NCI-H128 (cell line): Measurements from ENCODE around the gene SART3.
A peak's percentile ranks its signal among the peaks of the same experiment; 100 is the strongest.
"Not testable (repeated sequence)": the region's sequence is repeated elsewhere in the genome, so short reads cannot be mapped to it uniquely, and the experiment has no call there.

ENCODE experiments used
- DNase-seq: peaks from one replicate; lab custom pipeline; 2025; ENCODE audit not compliant: unreplicated experiment; lab: John Stamatoyannopoulos, UW

Gene SART3

GRCh38 chr12:108563804-108564151, 2.8 kb upstream of the SART3 start:
- DNase-seq = no peak

DNA sequence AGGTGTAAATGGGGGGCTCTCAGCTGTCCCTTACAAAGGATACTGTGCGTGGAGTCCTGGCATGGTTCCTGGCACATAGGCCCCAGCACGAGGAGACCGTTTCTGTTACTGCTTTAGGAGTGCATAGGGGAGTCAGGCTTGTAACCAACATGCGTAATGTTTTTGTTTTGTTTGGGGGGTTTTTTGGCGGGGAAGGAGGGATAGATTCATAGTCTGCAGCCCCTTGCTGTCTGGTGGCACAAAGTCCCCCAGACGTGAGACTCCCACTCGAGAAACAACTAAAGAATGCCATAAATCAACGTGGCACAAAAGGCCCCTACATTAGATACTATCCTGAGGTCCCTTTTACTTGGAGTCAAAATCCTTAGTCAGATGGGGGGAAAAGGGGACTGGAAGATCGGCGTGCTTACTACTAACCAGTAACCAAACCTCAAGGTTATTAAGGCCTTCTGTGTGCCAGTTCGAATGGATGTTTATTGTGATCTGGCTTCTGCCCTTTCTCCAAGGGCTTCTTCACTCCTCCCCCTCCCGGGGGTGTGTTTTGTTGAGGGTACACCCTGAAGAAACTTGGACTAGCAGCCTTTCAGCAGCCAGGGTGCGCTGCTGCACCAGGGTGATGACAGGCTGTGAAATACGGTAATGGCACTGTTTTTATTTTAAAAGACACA, 2.3 kb upstream of the SART3 start:
- DNase-seq = peak; percentile 75

DNA sequence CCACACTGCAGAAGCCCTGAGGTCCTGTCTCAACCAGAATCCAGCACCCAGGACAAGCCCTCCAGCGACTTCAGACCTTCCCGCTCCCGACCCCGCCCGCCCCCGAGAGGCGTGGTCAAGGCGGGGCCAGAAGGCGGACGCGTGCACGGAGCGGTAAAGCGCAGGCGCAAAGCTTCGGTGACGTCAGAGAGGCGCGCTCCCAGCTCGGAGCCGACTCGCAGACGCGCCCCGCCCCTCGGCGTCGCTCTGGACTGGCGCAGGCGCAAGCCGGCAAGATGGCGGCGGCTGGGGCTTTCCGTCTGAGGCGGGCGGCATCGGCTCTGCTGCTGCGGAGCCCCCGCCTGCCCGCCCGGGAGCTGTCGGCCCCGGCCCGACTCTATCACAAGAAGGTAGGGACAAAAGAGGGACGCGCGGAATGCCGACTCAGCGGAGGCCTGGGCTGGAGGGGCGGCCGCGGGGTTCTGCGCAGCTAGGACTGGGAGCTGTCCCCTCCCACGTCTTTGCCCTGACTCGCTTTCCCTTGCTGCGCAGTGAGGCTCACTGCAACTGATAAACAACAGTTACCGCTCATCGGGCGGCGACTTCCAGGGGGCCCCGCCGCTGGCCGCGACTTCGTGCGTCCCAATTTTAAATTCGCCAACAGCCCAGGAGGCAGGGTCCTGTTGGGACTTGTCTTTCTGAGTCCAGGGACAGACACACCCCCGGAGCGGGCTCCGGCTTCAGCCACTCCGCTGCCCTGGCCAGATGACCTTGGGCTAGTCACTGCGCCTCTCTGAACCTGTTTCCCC, 1.6 kb upstream of the SART3 start, which contains the start of gene ISCU:
Gene ISCU (plus strand): TSS at position 249 of the 788 bp plus-strand sequence. CDS start 27 bp downstream, at position 276.
- peak; percentile 94 for DNase-seq

DNA sequence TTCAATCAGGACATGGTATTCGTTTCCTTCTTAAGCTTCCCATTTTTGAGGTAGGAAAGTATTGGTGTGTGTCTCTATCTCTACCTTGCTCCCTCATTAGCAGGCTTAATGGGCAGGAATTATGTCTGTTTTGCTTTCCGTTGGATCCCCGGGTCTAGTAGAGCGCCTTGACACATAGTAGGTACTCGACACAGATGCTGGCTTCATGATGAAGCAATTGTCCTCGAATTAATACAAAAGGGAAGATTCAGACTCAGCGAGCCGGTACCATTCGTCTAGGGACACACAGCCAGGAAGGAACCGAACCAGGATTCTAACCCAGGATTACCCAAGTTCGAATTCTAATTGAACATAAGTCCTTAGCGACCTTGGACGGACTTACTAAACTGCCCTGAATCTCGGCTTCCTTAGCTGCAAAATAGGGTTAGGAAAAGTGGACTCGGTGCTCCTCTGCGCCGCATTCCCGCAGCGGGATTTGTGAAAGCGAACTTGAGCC, 927 bp upstream of the SART3 start:
- no peak for DNase-seq

- no peak for DNase-seq
Measured at GRCh38 chr12:108560321-108560721, 652 bp downstream of the SART3 start.

DNA sequence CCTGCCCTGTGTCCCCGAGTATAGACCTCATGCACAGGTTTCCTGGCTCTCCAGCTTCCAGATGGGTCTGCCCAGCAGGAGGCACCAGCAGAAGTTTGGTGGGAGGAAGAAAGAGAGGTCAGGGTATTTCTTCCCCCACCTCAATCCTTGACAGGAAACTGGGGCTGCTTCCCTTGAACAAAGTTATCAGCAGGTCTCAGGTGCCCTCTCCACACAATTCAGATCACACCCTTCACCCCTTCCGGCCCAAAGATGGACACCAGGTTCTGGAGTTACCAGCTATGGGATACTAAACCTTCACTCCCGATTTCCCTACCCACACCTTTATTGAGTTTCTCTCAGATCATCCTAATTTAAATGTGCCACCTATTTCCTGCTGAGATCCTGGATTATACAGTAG, 1.2 kb downstream of the SART3 start:
- DNase-seq = no peak

- DNase-seq = no peak
Measured at GRCh38 chr12:108559007-108559655, 1.8 kb downstream of the SART3 start.

GRCh38 chr12:108555383-108555782, 5.6 kb downstream of the SART3 start:
- DNase-seq = not testable (repeated sequence)

DNA sequence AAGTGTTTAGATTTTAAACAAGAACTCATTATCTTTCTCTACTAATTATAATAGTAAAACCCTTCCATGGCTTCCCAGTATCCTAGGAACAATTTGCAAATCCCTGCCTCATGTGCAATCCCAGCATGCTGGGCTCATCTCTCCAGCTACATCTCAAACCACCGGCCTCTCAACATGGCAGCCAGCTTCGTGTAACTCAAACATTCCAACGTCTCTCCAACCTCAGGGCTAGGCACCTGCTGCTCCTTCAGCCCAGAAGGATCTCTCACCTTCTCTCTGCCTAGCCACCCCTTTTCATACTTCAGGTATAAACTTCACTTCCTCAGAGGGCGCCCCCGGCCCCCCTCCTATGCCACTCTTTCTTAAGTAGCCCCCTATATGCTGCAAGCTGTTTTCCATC, 7.2 kb downstream of the SART3 start:
- DNase-seq = no peak

DNA sequence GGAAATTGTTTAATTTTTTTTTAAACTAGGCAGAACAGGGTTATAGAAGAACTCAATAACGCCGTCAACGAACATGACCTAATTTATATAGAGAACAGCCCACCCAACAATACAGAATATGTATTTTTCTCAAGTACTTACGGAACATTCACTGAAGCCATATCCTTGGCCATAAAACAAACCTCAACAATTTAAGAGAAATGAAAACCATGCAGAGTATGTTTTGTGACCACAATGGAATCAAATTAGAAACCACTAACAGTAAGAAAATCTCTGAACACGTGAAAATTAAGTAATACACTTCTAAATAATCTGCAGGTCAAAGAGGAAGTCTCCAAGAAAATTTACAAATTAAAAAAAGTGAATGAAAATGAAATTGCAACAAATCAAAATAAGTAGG, 9.4 kb downstream of the SART3 start:
- no peak for DNase-seq

DNA sequence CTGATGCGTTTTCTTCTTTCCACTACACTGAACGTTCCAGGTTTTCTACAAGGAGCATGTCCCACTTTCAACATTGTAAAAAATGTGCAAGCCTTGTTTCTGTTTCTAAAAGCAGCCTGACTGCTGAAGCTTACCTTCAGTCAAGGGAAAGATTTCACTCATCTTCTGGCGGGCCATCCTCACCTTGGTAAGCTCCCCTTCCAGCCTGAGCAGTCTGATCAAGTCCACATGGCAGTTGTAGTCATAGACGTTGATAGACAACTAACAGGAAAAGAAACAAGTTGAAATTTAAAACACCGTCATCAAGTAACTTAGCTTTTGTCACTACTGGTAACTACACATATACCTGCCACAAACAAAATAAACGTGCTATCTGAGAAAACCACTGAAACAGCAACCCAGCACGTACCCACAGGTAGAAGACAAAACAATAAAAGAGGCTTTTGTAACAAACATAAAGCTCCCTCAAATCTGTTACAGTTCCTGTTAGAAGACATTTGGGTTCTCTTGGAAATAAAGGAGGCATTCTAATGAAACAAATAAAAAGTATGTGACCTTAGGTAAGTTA, 11.9 kb downstream of the SART3 start:
- no peak for DNase-seq

GRCh38 chr12:108547686-108548085, 13.3 kb downstream of the SART3 start:
- DNase-seq = no peak

- DNase-seq = no peak
Measured at GRCh38 chr12:108543652-108544051, 17.3 kb downstream of the SART3 start.

DNA sequence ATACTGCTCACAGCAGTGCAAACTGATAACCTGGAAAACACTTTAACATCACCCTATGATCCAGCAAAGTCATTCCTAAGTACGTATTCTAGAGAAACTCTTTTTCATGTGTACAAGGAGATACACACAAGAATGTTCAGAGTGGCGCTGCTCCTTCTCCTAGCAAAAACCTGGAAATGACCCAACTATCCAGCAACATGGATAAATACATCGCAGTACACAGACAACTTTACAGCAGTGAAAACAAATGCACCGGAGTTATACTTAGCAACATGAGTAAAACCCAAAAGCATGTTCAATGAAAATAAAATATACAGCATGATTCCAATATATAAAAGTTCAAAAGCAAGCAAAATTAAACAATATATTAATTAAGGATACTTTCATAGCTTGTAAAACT, 18.7 kb downstream of the SART3 start:
- DNase-seq = no peak

GRCh38 chr12:108538616-108539195, 22.3 kb downstream of the SART3 start:
- no peak for DNase-seq

DNA sequence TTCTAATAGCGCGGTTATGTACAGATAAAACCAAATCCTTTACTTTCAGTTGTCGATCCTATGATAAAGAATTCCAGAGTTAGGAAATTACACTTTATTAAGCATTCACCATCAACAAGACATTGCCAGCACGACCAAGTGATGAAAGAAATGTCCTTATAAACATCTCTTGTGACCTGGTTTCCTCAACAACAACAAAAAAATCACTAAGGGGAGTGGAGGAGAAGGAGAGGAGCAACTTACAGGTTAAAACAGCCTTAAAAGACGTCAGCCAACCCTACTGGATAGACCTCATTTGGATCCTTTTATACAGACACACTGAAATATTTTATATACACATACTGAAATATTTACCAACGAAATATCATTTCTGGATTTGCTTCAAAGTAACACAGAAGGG, 22.8 kb downstream of the SART3 start:
- DNase-seq = no peak

GRCh38 chr12:108531929-108532848, 28.8 kb downstream of the SART3 start:
- peak; percentile 67 for DNase-seq

- DNase-seq = no peak
Measured at GRCh38 chr12:108530161-108530560, 30.8 kb downstream of the SART3 start.

DNA sequence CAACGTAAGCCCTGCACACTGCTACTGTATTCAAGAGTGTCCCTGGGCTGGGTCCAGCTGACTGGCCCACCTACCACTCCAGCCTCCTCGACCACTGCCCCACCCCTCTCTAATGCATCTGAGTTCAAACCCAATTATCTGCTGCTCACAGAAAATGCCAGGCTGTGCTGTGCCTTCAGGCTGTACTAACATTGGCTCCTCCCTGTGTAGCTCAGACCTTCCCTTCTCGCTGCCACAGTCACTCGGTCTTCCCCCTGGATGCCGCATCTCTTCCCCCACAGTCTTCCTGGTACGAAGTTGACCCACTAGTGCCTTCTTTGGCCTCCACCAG, 33.8 kb downstream of the SART3 start:
- no peak for DNase-seq

DNA sequence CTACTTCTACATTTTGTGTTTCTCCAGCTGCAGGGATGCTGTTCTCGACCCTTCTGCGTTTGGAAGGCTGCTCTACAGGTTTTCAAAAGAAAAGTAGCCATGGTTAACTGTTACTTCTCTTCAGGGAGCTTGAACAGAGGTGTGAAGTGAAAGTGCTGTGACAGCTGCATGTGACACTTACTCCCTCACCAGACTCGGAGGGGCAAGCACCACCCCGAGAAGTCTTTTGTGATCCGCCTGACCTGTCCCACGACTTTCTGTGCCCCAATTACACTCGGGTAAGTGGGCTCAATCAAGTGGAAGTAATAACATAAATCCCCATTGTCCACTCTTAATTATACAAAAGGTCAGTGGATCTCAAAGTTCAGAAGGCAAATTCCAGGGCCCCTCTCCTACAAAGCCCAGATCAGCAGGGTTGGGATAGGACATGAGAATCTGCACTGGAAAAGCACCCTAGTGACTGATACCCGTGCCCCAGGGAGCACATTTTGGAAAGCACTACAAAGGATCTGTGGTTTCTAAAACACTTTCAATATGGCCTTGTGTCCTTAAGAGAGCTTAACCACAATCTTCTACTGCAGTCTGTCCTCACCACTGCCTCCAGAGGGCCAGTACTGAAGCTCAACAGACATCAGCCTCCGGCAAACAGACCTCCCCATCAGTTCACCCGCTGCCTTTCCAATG, 34.3 kb downstream of the SART3 start:
- no peak for DNase-seq
